ENCODE data around the gene PTCSC3. TPM values are rescaled to one million over a fixed set of nuclear protein-coding genes. Genes with fewer than 3 reads are reported as not detected.

The PTCSC3 gene
- total RNA-seq, 1 donor from 2014 or later: not detected

DNA sequence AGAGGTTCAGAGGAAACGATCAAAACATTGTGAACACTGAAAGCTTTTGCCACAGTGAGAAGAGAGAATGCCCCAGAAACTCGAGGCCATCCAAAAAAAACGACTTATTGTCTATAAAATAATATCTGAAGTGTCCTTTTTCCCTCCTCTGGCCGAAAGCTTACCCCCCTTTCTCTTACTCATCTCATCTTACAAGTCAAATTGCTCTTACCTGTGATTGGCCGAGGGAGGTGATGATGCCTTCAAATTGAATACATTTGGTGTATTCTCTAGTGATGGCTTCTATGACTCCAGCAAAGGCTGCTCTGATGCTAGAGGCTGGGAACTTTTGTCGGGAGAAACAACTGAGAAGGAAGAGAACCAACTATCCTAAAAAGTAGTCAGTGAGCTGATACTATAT lies 90.7 kb downstream of the PTCSC3 start:
- Mint-ChIP-seq H3K4me3 (ENCODE audit: unreplicated experiment) (no peak overlapping the region), H3K9me3 (ENCODE audit: unreplicated experiment) (no peaks in the 10 kb centered on the region), H3K36me3 (ENCODE audit: low read depth, unreplicated experiment) (no peaks in the 10 kb centered on the region), H3K27ac (ENCODE audit: unreplicated experiment) (no peak overlapping the region), H3K27me3 (ENCODE audit: unreplicated experiment) (no peaks in the 10 kb centered on the region), H3K4me1 (ENCODE audit: unreplicated experiment) (no peaks in the 10 kb centered on the region)
- DNase-seq (ENCODE audit: low spot score): no peak
- no peak for TF ChIP-seq CTCF (IDR thresholded peaks at IDR 0.05; ENCODE audit: unreplicated experiment)

Other genes starting within 250 kb of the PTCSC3 start
- 23.0 TPM for gene MBIP, start 143.9 kb upstream of the PTCSC3 start, total RNA-seq (ENCODE audit: unreplicated experiment)

Data from endothelial cell (in vitro differentiated cells).